HepG2 (cell line): ENCODE measurements around the gene ROMO1. TPM values are rescaled to one million over a fixed set of nuclear protein-coding genes. Genes with fewer than 3 reads are reported as not detected.

Source experiments
- ADNP ChIP-seq: sonication (generic); formaldehyde crosslinking; IDR thresholded peaks from 2 replicates; pipeline ENCODE4 v1.4.0; 2020; ENCODE audit warnings: missing genetic modification reagents
- ATF7 ChIP-seq, 2 experiments: fragments of 450-650 bp in 1 of 2; sonication (generic) in 1 of 2; formaldehyde crosslinking in 1 of 2; IDR thresholded peaks; 2 replicates each; pipeline versions ENCODE4 v1.4.0 to v1.6.1; 2016 to 2020; ENCODE audit warnings: antibody characterized with exemption in 1 of 2, mild to moderate bottlenecking in 1 of 2, missing genetic modification reagents in 1 of 2
- CBX5 ChIP-seq: sonication (generic); formaldehyde crosslinking; IDR thresholded peaks from 2 replicates; pipeline ENCODE4 v1.4.0; 2020; ENCODE audit warnings: missing genetic modification reagents, borderline replicate concordance
- CREB1 ChIP-seq, 2 experiments: fragments of 450-650 bp in 1 of 2; IDR thresholded peaks; 2 replicates each; pipeline ENCODE4 v1.6.1; 2016 to 2017; ENCODE audit warnings: control low read depth in 1 of 2, mild to moderate bottlenecking in 1 of 2, missing compliant biosample characterization in 1 of 2, missing genetic modification characterization in 1 of 2
- FOXO1 ChIP-seq: sonication (generic); formaldehyde crosslinking; IDR thresholded peaks from 2 replicates; pipeline ENCODE4 v1.4.0; 2020; ENCODE audit warnings: missing genetic modification reagents
- GLI4 ChIP-seq: sonication (generic); formaldehyde crosslinking; IDR thresholded peaks from 2 replicates; pipeline ENCODE4 v1.5.1; 2020; ENCODE audit warnings: missing genetic modification reagents, mild to moderate bottlenecking, moderate library complexity, borderline replicate concordance
- HNRNPK ChIP-seq: fragments of 200-400 bp; formaldehyde crosslinking; IDR thresholded peaks from 2 replicates; pipeline ENCODE4 v1.6.1; 2018; ENCODE audit warnings: low read length, low read depth, moderate library complexity, mild to moderate bottlenecking; ENCODE audit not compliant: poor library complexity, severe bottlenecking
- KLF13 ChIP-seq: sonication (generic); formaldehyde crosslinking; IDR thresholded peaks from 2 replicates; pipeline ENCODE4 v1.4.0; 2020; ENCODE audit warnings: mild to moderate bottlenecking, missing genetic modification reagents
- MZF1 ChIP-seq: sonication (generic); formaldehyde crosslinking; IDR thresholded peaks from 2 replicates; pipeline ENCODE4 v1.8.1; 2023; ENCODE audit warnings: mild to moderate bottlenecking, missing genetic modification reagents, borderline replicate concordance
- RARA ChIP-seq: IDR thresholded peaks from 2 replicates; pipeline ENCODE4 v1.6.1; 2016; ENCODE audit warnings: missing genetic modification reagents, missing compliant biosample characterization
- REL ChIP-seq: sonication (generic); formaldehyde crosslinking; conservative IDR thresholded peaks from 2 replicates; pipeline ENCODE4 v1.8.0; 2022; ENCODE audit warnings: mild to moderate bottlenecking, missing genetic modification reagents, moderate library complexity
- RXRA ChIP-seq: sonication (generic); formaldehyde crosslinking; IDR thresholded peaks from 2 replicates; pipeline ENCODE4 v1.5.1; 2020; ENCODE audit warnings: missing genetic modification reagents
- TRIM24 ChIP-seq: sonication (generic); formaldehyde crosslinking; IDR thresholded peaks from 2 replicates; pipeline ENCODE4 v1.8.0; 2022; ENCODE audit warnings: mild to moderate bottlenecking, missing genetic modification reagents
- ZBTB21 ChIP-seq: sonication (generic); formaldehyde crosslinking; IDR thresholded peaks from 2 replicates; pipeline ENCODE4 v1.4.0; 2020; ENCODE audit warnings: missing genetic modification reagents
- ZFP36L1 ChIP-seq: sonication (generic); formaldehyde crosslinking; IDR thresholded peaks from 2 replicates; pipeline ENCODE4 v1.8.0; 2022; ENCODE audit warnings: mild to moderate bottlenecking, missing genetic modification reagents, moderate library complexity
- ZNF12 ChIP-seq: sonication (generic); formaldehyde crosslinking; IDR thresholded peaks from 2 replicates; pipeline ENCODE4 v1.5.0; 2020; ENCODE audit warnings: missing genetic modification reagents
- ZNF253 ChIP-seq: sonication (generic); formaldehyde crosslinking; IDR thresholded peaks from 2 replicates; pipeline ENCODE4 v1.8.0; 2022; ENCODE audit warnings: mild to moderate bottlenecking, missing genetic modification reagents, borderline replicate concordance
- ZNF354B ChIP-seq: sonication (generic); formaldehyde crosslinking; IDR thresholded peaks from 2 replicates; pipeline ENCODE4 v1.8.0; 2022; ENCODE audit warnings: mild to moderate bottlenecking, missing genetic modification reagents
- ZNF724P ChIP-seq: sonication (generic); formaldehyde crosslinking; IDR thresholded peaks from 2 replicates; pipeline ENCODE4 v1.8.0; 2022; ENCODE audit warnings: missing genetic modification reagents, borderline replicate concordance
- polyA plus RNA-seq, 8 experiments: library from polyadenylated mRNA; depleted of rRNA in 3 of 8; stranded (reverse) in 7 of 8; unstranded in 1 of 8; fragments of >200 nt; fragmentation: Illumina TruSeq in 4 of 8; extraction: Trizol in 4 of 8; gene quantifications; 2 replicates each; pipeline versions ENCODE4 v1.2.1 to v1.2.3, GENCODE V29; 2011 to 2016; ENCODE audit warnings: low read depth in 4 of 8, missing spikeins in 1 of 8, mixed read lengths in 1 of 8; ENCODE audit not compliant: insufficient read depth in 1 of 8
- total RNA-seq, 5 experiments: library from RNA; depleted of rRNA; stranded (reverse); fragments of >200 nt; fragmentation: Illumina TruSeq; extraction: Trizol; gene quantifications; 2 replicates each; pipeline ENCODE4 v1.2.3, GENCODE V29; 2016; ENCODE audit warnings: low read depth in 1 of 5
- TF ChIP-seq, protein P1 (sequence below): sonication (generic); formaldehyde crosslinking; IDR thresholded peaks from 2 replicates; pipeline ENCODE4 v1.4.0; 2020; ENCODE audit warnings: missing genetic modification reagents, mild to moderate bottlenecking, borderline replicate concordance
- TF ChIP-seq, protein P2 (sequence below): sonication (generic); formaldehyde crosslinking; IDR thresholded peaks from 2 replicates; pipeline ENCODE4 v1.5.1; 2020; ENCODE audit warnings: mild to moderate bottlenecking, missing genetic modification reagents
- TF ChIP-seq, protein P3 (sequence below): sonication (generic); formaldehyde crosslinking; IDR thresholded peaks from 2 replicates; pipeline ENCODE4 v1.8.0; 2022; ENCODE audit warnings: mild to moderate bottlenecking, missing genetic modification reagents, moderate library complexity

The ROMO1 gene
- total and polyA plus RNA-seq, 2 of the 13 experiments (the other 11 are each of a cell fraction or from before 2014, with no cell fraction given), result 636 to 755 TPM

DNA sequence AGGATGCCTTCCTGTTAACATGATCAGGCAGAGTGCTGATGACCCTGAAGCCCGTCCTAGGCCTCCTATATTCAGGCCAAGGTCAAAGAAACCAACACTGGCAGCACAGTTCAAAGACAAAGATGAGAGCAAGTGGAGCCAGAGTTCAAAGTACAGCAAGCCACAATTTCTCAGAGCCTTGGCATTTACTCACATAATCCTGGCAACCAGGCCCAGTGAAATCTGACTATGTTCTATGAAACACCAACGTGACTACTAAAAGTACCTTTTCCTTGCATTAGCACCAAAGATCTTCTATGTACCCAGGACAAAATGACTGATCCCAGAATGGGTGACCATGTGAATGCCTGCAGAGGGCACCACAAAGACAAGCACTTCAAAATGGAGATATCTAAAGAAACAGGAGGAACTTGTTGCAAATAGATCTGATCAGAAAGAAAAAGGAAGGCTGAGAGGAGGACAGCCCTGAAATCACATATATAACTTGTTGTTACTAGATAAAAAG lies 3.9 kb upstream of the ROMO1 start (continued):
- peak; percentile 60; the same call in 1 of the 2 replicates for TF ChIP-seq FOXO1 (CRISPR knock-in tag)
- peak; percentile 66; the same call in 1 of the 2 replicates for TF ChIP-seq ZNF12 (CRISPR knock-in tag)
- TF ChIP-seq KLF13 (CRISPR knock-in tag), result 0 out of 2 replicates have a peak, but pooled peaks have one; percentile 31
- TF ChIP-seq CREB1 (IDR thresholded peaks at IDR 0.05), result no peak
- TF ChIP-seq CREB1 (CRISPR knock-in tag; IDR thresholded peaks at IDR 0.05), result no peak
- TF ChIP-seq REL, result no peak
- no peak for TF ChIP-seq ATF7 (IDR thresholded peaks at IDR 0.05)
- TF ChIP-seq ATF7 (CRISPR knock-in tag; IDR thresholded peaks at IDR 0.05), result no peak
- 0 out of 2 replicates have a peak, but pooled peaks have one; percentile 58 for TF ChIP-seq TRIM24 (CRISPR knock-in tag)
- no peak for TF ChIP-seq ZNF354B (CRISPR knock-in tag)
- TF ChIP-seq CBX5 (CRISPR knock-in tag), result 0 out of 2 replicates have a peak, but pooled peaks have one; percentile 47
- TF ChIP-seq ZNF724P, result 0 out of 2 replicates have a peak, but pooled peaks have one; percentile 59
- TF ChIP-seq, protein P1, sequence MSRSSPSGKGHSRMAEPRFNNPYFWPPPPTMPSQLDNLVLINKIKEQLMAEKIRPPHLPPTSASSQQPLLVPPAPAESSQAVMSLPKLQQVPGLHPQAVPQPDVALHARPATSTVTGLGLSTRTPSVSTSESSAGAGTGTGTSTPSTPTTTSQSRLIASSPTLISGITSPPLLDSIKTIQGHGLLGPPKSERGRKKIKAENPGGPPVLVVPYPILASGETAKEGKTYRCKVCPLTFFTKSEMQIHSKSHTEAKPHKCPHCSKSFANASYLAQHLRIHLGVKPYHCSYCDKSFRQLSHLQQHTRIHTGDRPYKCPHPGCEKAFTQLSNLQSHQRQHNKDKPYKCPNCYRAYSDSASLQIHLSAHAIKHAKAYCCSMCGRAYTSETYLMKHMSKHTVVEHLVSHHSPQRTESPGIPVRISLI (CRISPR knock-in tag), result no peak
- TF ChIP-seq MZF1, result no peak
- no peak for TF ChIP-seq GLI4
- peak; percentile 90 for TF ChIP-seq RARA (CRISPR knock-in tag)
- TF ChIP-seq, protein P2, sequence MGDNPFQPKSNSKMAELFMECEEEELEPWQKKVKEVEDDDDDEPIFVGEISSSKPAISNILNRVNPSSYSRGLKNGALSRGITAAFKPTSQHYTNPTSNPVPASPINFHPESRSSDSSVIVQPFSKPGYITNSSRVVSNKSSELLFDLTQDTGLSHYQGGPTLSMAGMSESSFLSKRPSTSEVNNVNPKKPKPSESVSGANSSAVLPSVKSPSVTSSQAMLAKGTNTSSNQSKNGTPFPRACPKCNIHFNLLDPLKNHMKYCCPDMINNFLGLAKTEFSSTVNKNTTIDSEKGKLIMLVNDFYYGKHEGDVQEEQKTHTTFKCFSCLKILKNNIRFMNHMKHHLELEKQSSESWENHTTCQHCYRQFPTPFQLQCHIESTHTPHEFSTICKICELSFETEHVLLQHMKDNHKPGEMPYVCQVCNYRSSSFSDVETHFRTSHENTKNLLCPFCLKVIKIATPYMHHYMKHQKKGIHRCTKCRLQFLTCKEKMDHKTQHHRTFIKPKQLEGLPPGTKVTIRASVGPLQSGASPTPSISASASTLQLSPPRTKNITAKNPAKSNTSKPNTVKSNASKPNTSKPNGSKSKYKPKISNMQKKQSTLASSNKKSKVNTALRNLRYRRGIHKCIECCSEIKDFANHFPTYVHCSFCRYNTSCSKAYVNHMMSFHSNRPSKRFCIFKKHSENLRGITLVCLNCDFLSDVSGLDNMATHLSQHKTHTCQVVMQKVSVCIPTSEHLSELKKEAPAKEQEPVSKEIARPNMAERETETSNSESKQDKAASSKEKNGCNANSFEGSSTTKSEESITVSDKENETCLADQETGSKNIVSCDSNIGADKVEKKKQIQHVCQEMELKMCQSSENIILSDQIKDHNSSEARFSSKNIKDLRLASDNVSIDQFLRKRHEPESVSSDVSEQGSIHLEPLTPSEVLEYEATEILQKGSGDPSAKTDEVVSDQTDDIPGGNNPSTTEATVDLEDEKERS (CRISPR knock-in tag), result no peak
- TF ChIP-seq RXRA (CRISPR knock-in tag), result peak; percentile 85; the same call in 1 of the 2 replicates
- TF ChIP-seq ZNF253, result no peak
- TF ChIP-seq ZFP36L1, result no peak
- no peak for TF ChIP-seq HNRNPK
- TF ChIP-seq, protein P3, sequence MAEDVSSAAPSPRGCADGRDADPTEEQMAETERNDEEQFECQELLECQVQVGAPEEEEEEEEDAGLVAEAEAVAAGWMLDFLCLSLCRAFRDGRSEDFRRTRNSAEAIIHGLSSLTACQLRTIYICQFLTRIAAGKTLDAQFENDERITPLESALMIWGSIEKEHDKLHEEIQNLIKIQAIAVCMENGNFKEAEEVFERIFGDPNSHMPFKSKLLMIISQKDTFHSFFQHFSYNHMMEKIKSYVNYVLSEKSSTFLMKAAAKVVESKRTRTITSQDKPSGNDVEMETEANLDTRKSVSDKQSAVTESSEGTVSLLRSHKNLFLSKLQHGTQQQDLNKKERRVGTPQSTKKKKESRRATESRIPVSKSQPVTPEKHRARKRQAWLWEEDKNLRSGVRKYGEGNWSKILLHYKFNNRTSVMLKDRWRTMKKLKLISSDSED (CRISPR knock-in tag), result no peak
- TF ChIP-seq ZBTB21 (CRISPR knock-in tag), result no peak; the same call in 1 of the 2 replicates
- no peak for TF ChIP-seq ADNP (CRISPR knock-in tag)
